Brain microvascular endothelial cell (primary cell): Measurements from ENCODE around the gene S100A11.

Experiments
- DNase-seq: peaks from one replicate; pipeline ENCODE4 v3.0.0-alpha.2; 2020
- H3K27ac ChIP-seq: fragments of 250-450 bp; sonication (Bioruptor Pico); 2 replicates; pipeline ENCODE4 v1.5.1; 2020; ENCODE audit warnings: mild to moderate bottlenecking, moderate library complexity
- H3K27me3 ChIP-seq: fragments of 250-450 bp; sonication (Bioruptor Pico); replicated peaks from 2 replicates; pipeline ENCODE4 v1.5.1; 2020; ENCODE audit warnings: mild to moderate bottlenecking
- H3K36me3 ChIP-seq: fragments of 250-450 bp; sonication (Bioruptor Pico); replicated peaks from 2 replicates; pipeline ENCODE4 v1.5.1; 2020; ENCODE audit warnings: mild to moderate bottlenecking
- H3K4me3 ChIP-seq: 2 replicates; pipeline ENCODE4 v1.5.1; 2011; ENCODE audit warnings: low read depth, mild to moderate bottlenecking, control low read depth, low read length, moderate library complexity
- in situ Hi-C: cut with HindIII; loops from 2 replicates; pipeline ENCODE4 v1.10.0; 2017; ENCODE audit warnings: low sequenced_read_pairs, low pct_ligation_motif_present
- TF ChIP-seq, protein P1 (sequence below): IDR thresholded peaks from 2 replicates; pipeline ENCODE4 v1.5.1; 2011; ENCODE audit warnings: low read depth, mild to moderate bottlenecking, moderate library complexity, low read length, control low read depth, inconsistent platforms; ENCODE audit errors: missing control alignments

Gene S100A11

GRCh38 chr1:152018537-152018936, 18.3 kb downstream of the S100A11 start:
- DNase-seq = no peak
- no peak overlapping the region for H3K4me3 ChIP-seq
- no peaks in the 10 kb centered on the region for H3K27me3 ChIP-seq
- H3K36me3 ChIP-seq = no peaks in the 10 kb centered on the region
- in situ Hi-C loops = no loop called here
- no peak overlapping the region for H3K27ac ChIP-seq
- TF ChIP-seq, protein P1, sequence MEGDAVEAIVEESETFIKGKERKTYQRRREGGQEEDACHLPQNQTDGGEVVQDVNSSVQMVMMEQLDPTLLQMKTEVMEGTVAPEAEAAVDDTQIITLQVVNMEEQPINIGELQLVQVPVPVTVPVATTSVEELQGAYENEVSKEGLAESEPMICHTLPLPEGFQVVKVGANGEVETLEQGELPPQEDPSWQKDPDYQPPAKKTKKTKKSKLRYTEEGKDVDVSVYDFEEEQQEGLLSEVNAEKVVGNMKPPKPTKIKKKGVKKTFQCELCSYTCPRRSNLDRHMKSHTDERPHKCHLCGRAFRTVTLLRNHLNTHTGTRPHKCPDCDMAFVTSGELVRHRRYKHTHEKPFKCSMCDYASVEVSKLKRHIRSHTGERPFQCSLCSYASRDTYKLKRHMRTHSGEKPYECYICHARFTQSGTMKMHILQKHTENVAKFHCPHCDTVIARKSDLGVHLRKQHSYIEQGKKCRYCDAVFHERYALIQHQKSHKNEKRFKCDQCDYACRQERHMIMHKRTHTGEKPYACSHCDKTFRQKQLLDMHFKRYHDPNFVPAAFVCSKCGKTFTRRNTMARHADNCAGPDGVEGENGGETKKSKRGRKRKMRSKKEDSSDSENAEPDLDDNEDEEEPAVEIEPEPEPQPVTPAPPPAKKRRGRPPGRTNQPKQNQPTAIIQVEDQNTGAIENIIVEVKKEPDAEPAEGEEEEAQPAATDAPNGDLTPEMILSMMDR = peak; percentile 70

DNA sequence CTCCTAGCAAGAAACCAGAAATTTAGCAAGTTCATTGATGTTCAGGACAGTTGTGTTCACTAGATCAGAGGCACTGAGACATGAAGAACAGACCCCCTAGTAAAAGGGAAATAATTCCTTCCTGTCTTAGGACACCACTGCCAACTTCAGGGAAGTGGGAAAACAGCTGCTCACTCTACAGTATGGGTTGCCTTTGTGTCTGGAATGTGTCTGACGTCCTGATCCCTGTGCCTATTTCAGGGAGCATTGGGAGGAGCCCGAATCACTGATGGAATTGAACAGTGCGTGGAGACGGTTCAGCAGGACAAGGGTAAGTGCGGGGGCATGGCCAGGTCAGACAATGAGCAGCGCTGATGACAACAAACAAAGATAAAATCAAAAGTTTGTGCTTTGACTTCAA, 21.0 kb downstream of the S100A11 start:
- no peak for DNase-seq
- TF ChIP-seq, protein P1 = no peak
- Histone ChIP-seq H3K27me3 (no peaks in the 10 kb centered on the region), H3K27ac (no peak overlapping the region), H3K4me3 (no peak overlapping the region), H3K36me3 (no peaks in the 10 kb centered on the region)
- in situ Hi-C loops = no loop called here

DNA sequence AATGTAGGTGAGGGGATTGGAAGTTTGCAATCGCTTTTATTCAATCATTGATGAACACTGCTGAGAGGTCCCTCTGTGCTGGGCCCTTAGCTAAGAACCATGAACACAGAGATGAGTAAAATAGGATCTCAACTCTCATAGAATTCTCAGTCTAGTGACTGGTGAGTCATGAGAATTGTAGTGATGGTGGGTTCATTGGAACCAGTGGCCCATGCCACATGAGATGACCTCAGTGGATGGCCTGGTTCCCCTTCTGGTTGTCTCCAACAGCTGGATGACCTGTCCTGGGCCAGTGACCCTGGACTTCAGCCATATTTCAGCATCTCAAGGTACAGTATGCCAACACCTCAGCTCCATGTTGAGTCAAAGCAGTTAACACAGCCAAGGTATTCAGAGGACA, 21.9 kb downstream of the S100A11 start:
- in situ Hi-C loops = no loop called here
- TF ChIP-seq, protein P1 = no peak

GRCh38 chr1:152013664-152014237, 23.1 kb downstream of the S100A11 start:
- no peak for DNase-seq
- Histone ChIP-seq H3K27ac (no peak overlapping the region), H3K27me3 (no peaks in the 10 kb centered on the region), H3K36me3 (no peaks in the 10 kb centered on the region), H3K4me3 (no peak overlapping the region)
- in situ Hi-C loops = no loop called here
- TF ChIP-seq, protein P1 = peak; percentile 88

More for the DNA sequence above, 21.9 kb downstream of the S100A11 start:
- Histone ChIP-seq H3K27me3 (no peaks in the 10 kb centered on the region), H3K27ac (no peak overlapping the region), H3K4me3 (no peak overlapping the region), H3K36me3 (no peaks in the 10 kb centered on the region)
- DNase-seq = no peak

GRCh38 chr1:152009691-152010090, 27.1 kb downstream of the S100A11 start:
- TF ChIP-seq, protein P1 = no peak
- no peak for DNase-seq
- H3K4me3 ChIP-seq = no peak overlapping the region
- H3K36me3 ChIP-seq = no peaks in the 10 kb centered on the region
- no peak overlapping the region for H3K27ac ChIP-seq
- in situ Hi-C loops = no loop called here
- H3K27me3 ChIP-seq = peaks cover 15% of the 10 kb centered on the region

GRCh38 chr1:152007047-152007446, 29.8 kb downstream of the S100A11 start:
- TF ChIP-seq, protein P1 = no peak
- Histone ChIP-seq H3K4me3 (no peak overlapping the region), H3K36me3 (no peaks in the 10 kb centered on the region), H3K27ac (no peak overlapping the region), H3K27me3 (peaks cover 21% of the 10 kb centered on the region)
- DNase-seq = no peak
- in situ Hi-C loops = no loop called here
